Neural progenitor cell (in vitro differentiated cells): ENCODE measurements around the gene MMD.

Experiments used
- EZH2phosphoT487 ChIP-seq: fragments of 200-600 bp; sonication (generic); IDR thresholded peaks from 2 replicates; pipeline ENCODE4 v1.6.1; 2017; ENCODE audit warnings: antibody characterized with exemption
- TF ChIP-seq, protein P1 (sequence below): fragments of 200-600 bp; sonication (generic); IDR thresholded peaks from 2 replicates; pipeline ENCODE4 v1.5.1; 2017; ENCODE audit warnings: antibody characterized with exemption, mild to moderate bottlenecking

DNA sequence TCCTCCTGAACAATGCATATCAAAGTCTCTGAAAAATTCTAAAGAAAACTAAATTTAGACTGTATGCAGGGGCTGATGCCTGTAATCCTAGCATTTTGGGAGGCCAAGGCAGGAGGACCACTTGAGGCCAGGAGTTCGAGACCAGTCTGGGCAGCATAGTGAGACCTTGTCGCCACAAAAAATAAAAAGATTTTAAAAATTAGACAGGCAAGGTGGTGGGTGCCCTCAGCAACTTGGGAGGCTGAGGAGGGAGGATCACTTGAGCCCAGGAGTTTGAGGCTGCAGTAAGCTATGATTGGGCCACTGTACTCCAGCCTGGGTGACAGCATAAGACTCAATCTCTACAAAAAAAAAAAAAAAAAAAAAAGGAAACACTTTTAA lies 30.1 kb upstream of the MMD start:
- TF ChIP-seq, protein P1, sequence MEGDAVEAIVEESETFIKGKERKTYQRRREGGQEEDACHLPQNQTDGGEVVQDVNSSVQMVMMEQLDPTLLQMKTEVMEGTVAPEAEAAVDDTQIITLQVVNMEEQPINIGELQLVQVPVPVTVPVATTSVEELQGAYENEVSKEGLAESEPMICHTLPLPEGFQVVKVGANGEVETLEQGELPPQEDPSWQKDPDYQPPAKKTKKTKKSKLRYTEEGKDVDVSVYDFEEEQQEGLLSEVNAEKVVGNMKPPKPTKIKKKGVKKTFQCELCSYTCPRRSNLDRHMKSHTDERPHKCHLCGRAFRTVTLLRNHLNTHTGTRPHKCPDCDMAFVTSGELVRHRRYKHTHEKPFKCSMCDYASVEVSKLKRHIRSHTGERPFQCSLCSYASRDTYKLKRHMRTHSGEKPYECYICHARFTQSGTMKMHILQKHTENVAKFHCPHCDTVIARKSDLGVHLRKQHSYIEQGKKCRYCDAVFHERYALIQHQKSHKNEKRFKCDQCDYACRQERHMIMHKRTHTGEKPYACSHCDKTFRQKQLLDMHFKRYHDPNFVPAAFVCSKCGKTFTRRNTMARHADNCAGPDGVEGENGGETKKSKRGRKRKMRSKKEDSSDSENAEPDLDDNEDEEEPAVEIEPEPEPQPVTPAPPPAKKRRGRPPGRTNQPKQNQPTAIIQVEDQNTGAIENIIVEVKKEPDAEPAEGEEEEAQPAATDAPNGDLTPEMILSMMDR: no peak
- no peak for TF ChIP-seq EZH2phosphoT487
